A549 (cell line): ENCODE measurements around the gene ZPR1. TPM values are rescaled to one million over a fixed set of nuclear protein-coding genes. Genes with fewer than 3 reads are reported as not detected.

Source experiments
- ATAC-seq, 2 experiments: fragments of 200-7000 bp in 1 of 2; fragments of >200 bp in 1 of 2; cut with Nextera tagmentation in 1 of 2; cut with Tn5 transposase in 1 of 2; 3 replicates each; pipeline versions ENCODE4 v1.8.0 to v1.9.1; 2018 to 2020; ENCODE audit warnings: mild to moderate bottlenecking in 1 of 2, moderate library complexity in 1 of 2
- CTCF ChIA-PET: fragments of 300-600 bp; sonication (Branson Sonifier 250); formaldehyde crosslinking; extraction: SDS; loops from one replicate; lab custom pipeline; 2021; ENCODE audit warnings: antibody characterized with exemption, inconsistent platforms; lab: Yijun Ruan, JAX
- POLR2A ChIA-PET: fragments of 350-600 bp; formaldehyde crosslinking; extraction: SDS; loops from one replicate; lab custom pipeline; 2021; ENCODE audit warnings: antibody characterized with exemption, inconsistent platforms; lab: Yijun Ruan, JAX
- DNase-seq, 2 experiments: peaks; one replicate each; pipeline versions ENCODE4 v3.0.0 to v3.0.0-alpha.2; 2011 to 2016; ENCODE audit warnings: low read depth in 1 of 2, low spot score in 1 of 2
- FAIRE-seq: peaks from 2 replicates; lab custom pipeline; 2011; peaks lifted over from hg19 to GRCh38; lab: Jason Lieb, UNC
- H3K27ac ChIP-seq, 2 experiments: fragments of >200 bp; sonication (Bioruptor Twin); formaldehyde crosslinking; 3 replicates each; pipeline ENCODE4 v1.5.1; 2016 to 2017
- H3K4me1 ChIP-seq: fragments of >200 bp; sonication (Bioruptor Twin); formaldehyde crosslinking; 3 replicates; pipeline ENCODE4 v1.6.1; 2016
- H3K4me2 ChIP-seq: fragments of >200 bp; sonication (Bioruptor Twin); formaldehyde crosslinking; 3 replicates; pipeline ENCODE4 v1.6.1; 2016
- H3K4me3 ChIP-seq: fragments of >200 bp; sonication (Bioruptor Twin); formaldehyde crosslinking; 3 replicates; pipeline ENCODE4 v1.5.1; 2016
- H3K9me3 ChIP-seq: fragments of >200 bp; sonication (Bioruptor Twin); formaldehyde crosslinking; 3 replicates; pipeline ENCODE4 v1.6.1; 2016
- BHLHE40 ChIP-seq: IDR thresholded peaks from 2 replicates; pipeline ENCODE4 v1.6.1; 2012; ENCODE audit warnings: low read depth, low read length, inconsistent platforms
- CEBPB ChIP-seq, 2 experiments: fragments of >200 bp in 1 of 2; sonication (Bioruptor Twin) in 1 of 2; formaldehyde crosslinking in 1 of 2; IDR thresholded peaks; 2 replicates each; pipeline ENCODE4 v1.6.1; 2012 to 2016
- E2F6 ChIP-seq: IDR thresholded peaks from 2 replicates; pipeline ENCODE4 v1.6.1; 2012; ENCODE audit warnings: low read depth, borderline replicate concordance
- ESRRA ChIP-seq: fragments of 150-350 bp; IDR thresholded peaks from 2 replicates; pipeline ENCODE4 v1.6.1; 2014; ENCODE audit warnings: mild to moderate bottlenecking, low read length, borderline replicate concordance
- FOXS1 ChIP-seq: fragments of 250-450 bp; sonication (Bioruptor Pico); IDR thresholded peaks from 2 replicates; pipeline ENCODE4 v1.5.0; 2020; ENCODE audit warnings: mild to moderate bottlenecking, moderate library complexity
- JUN ChIP-seq, 2 experiments: fragments of >200 bp; sonication (Bioruptor Twin); formaldehyde crosslinking; IDR thresholded peaks; 2 replicates in 1 of 2; 3 replicates in 1 of 2; pipeline ENCODE4 v1.6.1; 2016 to 2017
- JUNB ChIP-seq: fragments of >200 bp; sonication (Bioruptor Twin); formaldehyde crosslinking; IDR thresholded peaks from 2 replicates; pipeline ENCODE4 v1.6.1; 2016
- KDM1A ChIP-seq: fragments of 200-600 bp; sonication (generic); IDR thresholded peaks from 2 replicates; pipeline ENCODE4 v1.6.1; 2016; ENCODE audit warnings: low read depth, mild to moderate bottlenecking
- KDM5A ChIP-seq: fragments of 200-600 bp; sonication (generic); IDR thresholded peaks from 2 replicates; pipeline ENCODE4 v1.6.1; 2016; ENCODE audit warnings: antibody characterized with exemption, mild to moderate bottlenecking
- MAZ ChIP-seq: fragments of 150-350 bp; IDR thresholded peaks from 2 replicates; pipeline ENCODE4 v1.6.1; 2014; ENCODE audit warnings: antibody characterized with exemption, low read depth, low read length, borderline replicate concordance
- MYC ChIP-seq: IDR thresholded peaks from 2 replicates; pipeline ENCODE4 v1.6.1; 2012; ENCODE audit warnings: mild to moderate bottlenecking, inconsistent platforms, low read length, improper control_type of control experiment, borderline replicate concordance
- NPAS2 ChIP-seq: fragments of 250-450 bp; sonication (Bioruptor Pico); IDR thresholded peaks from 2 replicates; pipeline ENCODE4 v1.8.0; 2022; ENCODE audit warnings: mild to moderate bottlenecking, moderate library complexity, borderline replicate concordance
- POLR2AphosphoS2 ChIP-seq: conservative IDR thresholded peaks from 2 replicates; pipeline ENCODE4 v1.6.1; 2012; ENCODE audit warnings: low read length, improper control_type of control experiment, inconsistent platforms
- RAD21 ChIP-seq, 2 experiments: fragments of >200 bp in 1 of 2; sonication (Bioruptor Twin) in 1 of 2; formaldehyde crosslinking in 1 of 2; IDR thresholded peaks in 1 of 2; conservative IDR thresholded peaks in 1 of 2; 2 replicates in 1 of 2; 3 replicates in 1 of 2; pipeline ENCODE4 v1.6.1; 2012 to 2018; ENCODE audit warnings: inconsistent platforms in 1 of 2
- TP53 ChIP-seq: fragments of 250-450 bp; sonication (Bioruptor Pico); IDR thresholded peaks from 2 replicates; pipeline ENCODE4 v1.5.0; 2021; ENCODE audit warnings: mild to moderate bottlenecking, moderate library complexity
- ZC3H11A ChIP-seq: fragments of 450-650 bp; IDR thresholded peaks from 2 replicates; pipeline ENCODE4 v1.6.1; 2014; ENCODE audit warnings: antibody characterized with exemption, mild to moderate bottlenecking
- ZFP36 ChIP-seq: fragments of 450-650 bp; IDR thresholded peaks from 2 replicates; pipeline ENCODE4 v1.6.1; 2014; ENCODE audit warnings: borderline replicate concordance; ENCODE audit not compliant: partially characterized antibody
- WGBS: methylation state at CpG from one replicate; pipeline ENCODE4 v1.1.6; 2017; ENCODE audit errors: missing lambda C conversion rate; 5-methylcytosine and 5-hydroxymethylcytosine counted together
- polyA plus RNA-seq, 4 experiments: library from polyadenylated mRNA; depleted of rRNA in 3 of 4; stranded (reverse); fragments of >200 nt; fragmentation: RNase III in 1 of 4; extraction: RNeasy Plus Mini Kit Qiagen cat#74134 plus additional on column Dnase treatment in 1 of 4; gene quantifications; 2 replicates in 3 of 4; 3 replicates in 1 of 4; pipeline ENCODE4 v1.2.3, GENCODE V29; 2011 to 2017
- TF ChIP-seq, protein P1 (sequence below): IDR thresholded peaks from 2 replicates; pipeline ENCODE4 v1.6.1; 2012
- TF ChIP-seq, protein P2 (sequence below): fragments of >200 bp; sonication (Bioruptor Twin); formaldehyde crosslinking; IDR thresholded peaks from 3 replicates; pipeline ENCODE4 v1.5.1; 2016

ZPR1 gene
- polyA plus RNA-seq, 2 of the 4 experiments (the other 2 are of a cell fraction): 44.1 to 65.6 TPM

DNA sequence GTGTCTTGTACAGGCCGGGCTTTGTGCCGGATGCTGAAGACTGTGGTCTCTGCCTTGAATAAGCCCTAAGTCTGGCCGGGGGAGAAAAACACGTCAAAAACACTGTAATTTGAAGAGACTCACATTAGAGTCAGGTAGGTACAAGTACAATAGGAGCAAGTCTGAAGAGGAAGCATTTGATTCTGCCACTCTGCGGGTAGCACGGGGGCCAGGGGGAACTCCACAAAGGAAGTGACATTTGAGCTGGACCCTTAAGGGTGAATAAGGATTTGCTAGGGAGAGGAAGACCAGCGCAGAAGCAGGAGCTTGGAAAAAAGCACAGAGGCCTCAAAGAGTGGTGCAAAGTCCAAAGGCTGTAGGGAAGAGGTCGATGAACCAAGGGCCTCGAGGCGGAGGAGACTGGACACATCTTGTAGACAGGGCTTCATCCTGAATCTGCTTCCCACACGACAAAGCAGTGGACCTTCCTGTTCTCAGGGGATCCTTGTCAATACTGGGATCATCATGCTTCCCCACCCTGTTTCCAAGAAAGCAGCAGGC is 53.8 kb downstream of the ZPR1 start (continued):
- TF ChIP-seq ZFP36: no peak
- TF ChIP-seq KDM5A: no peak
- no peak for TF ChIP-seq MYC
- TF ChIP-seq BHLHE40: no peak
- TF ChIP-seq, all 56 proteins: peak for 0

- 29% methylated on average over 4 of the region's 10 CpGs for WGBS
- FAIRE-seq (no peak), ATAC-seq (peak in 1 of 2 experiments; percentile 15; a peak in 2 of 6 replicates), DNase-seq (no peak)
- Histone ChIP-seq H3K4me1 (no peaks in the 10 kb centered on the region), H3K4me3 (no peak overlapping the region), H3K9me3 (no peaks in the 10 kb centered on the region), H3K27ac (no peak overlapping the region), H3K4me2 (no peak overlapping the region)
- CTCF ChIA-PET: interaction anchor here (1.0 to 3.6 kb wide), 19 partner anchors 10 to 496 kb away, joined by 3 to 31 read pairs (median 5); no protein-coding TSS in a partner anchor
- POLR2A ChIA-PET: interaction anchor here (1.1 kb wide), 1 partner anchor 54 kb away, joined by 3 read pairs; no protein-coding TSS in a partner anchor
- TF ChIP-seq CEBPB (IDR thresholded peaks at IDR 0.05): no peak
- no peak for TF ChIP-seq NPAS2 (CRISPR knock-in tag)
- TF ChIP-seq KDM1A: no peak
- TF ChIP-seq MAZ: no peak
- TF ChIP-seq, protein P1, sequence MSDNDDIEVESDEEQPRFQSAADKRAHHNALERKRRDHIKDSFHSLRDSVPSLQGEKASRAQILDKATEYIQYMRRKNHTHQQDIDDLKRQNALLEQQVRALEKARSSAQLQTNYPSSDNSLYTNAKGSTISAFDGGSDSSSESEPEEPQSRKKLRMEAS: no peak
- TF ChIP-seq ZC3H11A: no peak
- no peak for TF ChIP-seq E2F6
- TF ChIP-seq TP53: no peak
These were observed 54.6 kb downstream of the ZPR1 start for GRCh38 chr11:116733043-116733755.

DNA sequence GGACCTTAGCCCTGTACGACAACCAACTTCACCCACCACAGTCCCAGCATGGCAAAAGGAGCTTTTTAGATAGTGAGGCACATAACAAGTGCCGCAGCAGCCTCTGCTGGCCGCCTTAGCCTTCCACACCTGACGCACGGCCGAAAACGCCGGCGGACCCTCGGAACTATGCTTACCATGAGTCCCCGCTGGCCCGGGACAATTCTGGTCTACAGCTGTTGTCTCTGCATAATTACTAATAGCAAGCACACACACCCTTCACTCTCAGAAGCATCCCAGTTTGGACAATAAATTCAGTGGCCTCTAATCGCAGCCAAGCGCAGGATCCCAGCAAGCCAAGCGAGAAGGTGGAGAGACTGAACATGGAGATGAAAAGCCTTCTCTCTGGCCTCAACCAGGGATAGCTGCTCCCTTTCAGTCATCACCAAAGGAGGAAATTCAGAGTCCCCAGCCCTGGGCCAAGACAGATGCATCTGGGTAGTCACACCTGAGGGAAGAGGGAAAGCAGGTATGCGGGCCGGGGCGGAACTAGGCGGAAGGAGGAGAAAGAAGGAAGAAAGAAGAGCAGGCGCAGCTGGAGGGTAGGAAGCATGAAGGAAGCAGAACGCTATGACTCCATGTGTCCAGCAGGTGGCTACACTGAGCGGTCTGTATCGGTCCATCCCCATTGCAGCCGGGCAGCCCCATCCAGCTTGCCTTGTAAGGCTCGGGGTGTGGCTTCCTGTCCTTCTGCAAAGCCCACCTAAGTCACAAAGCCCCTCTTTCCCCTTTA is 55.4 kb downstream of the ZPR1 start:
- H3K27ac ChIP-seq: no peak overlapping the region
- DNase-seq: peak; percentile 62 to 67
- POLR2A ChIA-PET: interaction anchor here (1.1 kb wide), 1 partner anchor 55 kb away, joined by 3 read pairs; no protein-coding TSS in a partner anchor
- 31% methylated on average over 15 of the region's 25 CpGs for WGBS
- CTCF ChIA-PET: interaction anchor here (0.6 to 3.6 kb wide), 22 partner anchors 10 to 871 kb away, joined by 3 to 31 read pairs (median 4); no protein-coding TSS in a partner anchor
- H3K9me3 ChIP-seq: no peaks in the 10 kb centered on the region
- TF ChIP-seq, protein P2, sequence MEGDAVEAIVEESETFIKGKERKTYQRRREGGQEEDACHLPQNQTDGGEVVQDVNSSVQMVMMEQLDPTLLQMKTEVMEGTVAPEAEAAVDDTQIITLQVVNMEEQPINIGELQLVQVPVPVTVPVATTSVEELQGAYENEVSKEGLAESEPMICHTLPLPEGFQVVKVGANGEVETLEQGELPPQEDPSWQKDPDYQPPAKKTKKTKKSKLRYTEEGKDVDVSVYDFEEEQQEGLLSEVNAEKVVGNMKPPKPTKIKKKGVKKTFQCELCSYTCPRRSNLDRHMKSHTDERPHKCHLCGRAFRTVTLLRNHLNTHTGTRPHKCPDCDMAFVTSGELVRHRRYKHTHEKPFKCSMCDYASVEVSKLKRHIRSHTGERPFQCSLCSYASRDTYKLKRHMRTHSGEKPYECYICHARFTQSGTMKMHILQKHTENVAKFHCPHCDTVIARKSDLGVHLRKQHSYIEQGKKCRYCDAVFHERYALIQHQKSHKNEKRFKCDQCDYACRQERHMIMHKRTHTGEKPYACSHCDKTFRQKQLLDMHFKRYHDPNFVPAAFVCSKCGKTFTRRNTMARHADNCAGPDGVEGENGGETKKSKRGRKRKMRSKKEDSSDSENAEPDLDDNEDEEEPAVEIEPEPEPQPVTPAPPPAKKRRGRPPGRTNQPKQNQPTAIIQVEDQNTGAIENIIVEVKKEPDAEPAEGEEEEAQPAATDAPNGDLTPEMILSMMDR: peak; percentile 54
- TF ChIP-seq RAD21 (conservative IDR thresholded peaks at IDR 0.05 in 1 of 2, IDR thresholded peaks at IDR 0.05 in 1 of 2) (peak; percentile 30 to 39; a peak in 2 of 5 replicates), FOXS1 (CRISPR knock-in tag) (no peak), POLR2AphosphoS2 (no peak), CEBPB (IDR thresholded peaks at IDR 0.05) (no peak), JUNB (no peak), JUN (IDR thresholded peaks at IDR 0.05) (no peak), ESRRA (no peak)
- TF ChIP-seq, all 56 proteins: peak for 2
- ATAC-seq (peak; percentile 84 to 94), FAIRE-seq (no peak)
- Histone ChIP-seq H3K4me1 (no peaks in the 10 kb centered on the region), H3K4me2 (no peak overlapping the region), H3K4me3 (no peak overlapping the region)
